Measurements from ENCODE around the gene LHFPL6.

LHFPL6 gene

GRCh38 chr13:39462428-39462827 is 140.6 kb downstream of the LHFPL6 start:
- no peak for DNase-seq (ENCODE audit: low read depth)

DNA sequence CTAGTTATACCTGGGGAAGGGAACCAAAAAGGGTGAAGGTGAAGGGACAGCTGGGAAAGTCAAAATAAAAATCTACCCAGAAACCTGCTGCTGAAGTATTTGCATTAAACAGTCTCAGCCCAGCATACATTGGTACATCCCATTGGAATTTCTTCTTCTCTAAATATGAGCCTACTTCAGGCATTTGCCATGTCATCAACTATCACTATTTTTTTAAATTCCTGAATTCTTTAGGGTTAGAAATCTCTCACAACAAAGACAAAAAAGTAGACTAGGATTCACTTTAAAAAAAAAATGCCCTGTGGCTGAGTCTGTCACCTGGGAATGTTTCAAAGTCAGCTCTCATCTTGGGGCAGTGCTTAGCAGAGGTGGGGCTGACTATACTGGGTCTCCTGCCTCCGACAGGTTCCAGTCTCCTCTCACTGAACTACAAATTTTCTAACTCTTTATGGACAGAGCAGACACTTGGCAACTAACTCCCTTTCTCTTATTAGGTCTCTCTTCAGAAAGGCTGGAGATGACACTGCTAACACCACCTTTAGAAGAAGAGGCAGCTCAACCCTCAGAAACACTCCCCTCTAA is 141.2 kb downstream of the LHFPL6 start:
- DNase-seq (ENCODE audit: low read depth) = no peak

- DNase-seq (ENCODE audit: low read depth) = no peak
Measured at GRCh38 chr13:39457274-39457673, 145.7 kb downstream of the LHFPL6 start.

GRCh38 chr13:39455521-39456175 is 147.3 kb downstream of the LHFPL6 start:
- no peak for DNase-seq (ENCODE audit: low read depth)

- DNase-seq (ENCODE audit: low read depth) = no peak
Measured at GRCh38 chr13:39452834-39453233, 150.2 kb downstream of the LHFPL6 start.

DNA sequence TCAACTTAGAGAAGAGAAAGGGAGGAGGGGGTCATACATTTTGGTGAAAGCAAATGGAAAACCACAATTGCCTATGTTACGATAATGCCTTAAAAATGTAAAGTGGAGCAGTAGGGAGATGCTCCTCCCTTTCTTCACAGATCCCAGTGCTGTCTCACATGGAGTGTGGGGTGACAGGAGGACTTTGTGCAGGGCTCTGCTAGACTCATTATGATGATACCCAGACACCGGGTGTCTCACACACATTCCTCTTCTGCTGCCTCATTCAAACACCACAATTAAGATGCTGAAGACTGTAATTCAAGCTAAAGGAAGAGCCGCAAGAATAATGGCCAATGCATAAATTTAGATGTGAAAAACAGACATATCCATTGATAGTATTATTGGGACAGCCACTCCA is 150.6 kb downstream of the LHFPL6 start:
- DNase-seq (ENCODE audit: low read depth) = no peak

DNA sequence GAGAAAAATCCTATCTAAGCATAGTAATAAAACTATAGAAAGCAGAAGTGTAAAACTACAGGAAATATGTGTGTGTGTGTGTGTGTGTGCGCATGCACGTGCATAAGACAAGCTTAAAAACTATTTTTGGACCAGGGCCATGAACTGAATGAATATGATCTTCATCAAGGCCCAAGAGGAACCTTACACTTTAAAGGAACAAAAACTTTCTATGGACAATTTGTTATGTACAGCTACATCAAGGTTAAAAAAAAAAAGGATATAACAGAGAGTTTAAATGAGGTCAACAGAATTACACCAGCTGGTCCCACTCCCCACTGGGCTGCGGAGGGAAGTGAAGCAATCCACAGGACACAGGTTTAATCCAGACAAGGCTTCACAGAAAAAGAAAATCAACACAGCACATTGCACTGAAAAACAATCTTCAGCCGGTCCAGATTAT is 151.1 kb downstream of the LHFPL6 start:
- DNase-seq (ENCODE audit: low read depth) = no peak

DNA sequence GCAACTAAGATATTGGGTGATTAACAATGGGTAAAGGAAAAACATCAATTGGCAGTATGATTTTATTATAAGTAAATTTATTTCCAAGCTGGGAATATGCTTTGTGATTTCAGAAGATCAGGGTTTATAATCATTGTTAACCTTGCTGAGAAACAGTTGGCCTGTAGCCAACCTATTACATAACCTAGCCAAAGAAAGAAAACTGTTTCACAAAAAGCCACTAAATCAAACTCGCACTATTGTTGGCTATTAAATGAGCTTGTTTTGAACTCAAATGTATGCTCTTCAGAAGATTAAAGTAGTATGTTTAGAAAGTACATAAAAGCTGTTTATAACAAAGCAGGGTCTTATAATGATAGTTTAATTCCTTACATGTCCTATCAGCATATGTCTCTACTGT is 151.7 kb downstream of the LHFPL6 start:
- DNase-seq (ENCODE audit: low read depth) = no peak

GRCh38 chr13:39450176-39450575 is 152.8 kb downstream of the LHFPL6 start:
- no peak for DNase-seq (ENCODE audit: low read depth)

- no peak for DNase-seq (ENCODE audit: low read depth)
Measured at GRCh38 chr13:39448834-39449233, 154.2 kb downstream of the LHFPL6 start.

DNA sequence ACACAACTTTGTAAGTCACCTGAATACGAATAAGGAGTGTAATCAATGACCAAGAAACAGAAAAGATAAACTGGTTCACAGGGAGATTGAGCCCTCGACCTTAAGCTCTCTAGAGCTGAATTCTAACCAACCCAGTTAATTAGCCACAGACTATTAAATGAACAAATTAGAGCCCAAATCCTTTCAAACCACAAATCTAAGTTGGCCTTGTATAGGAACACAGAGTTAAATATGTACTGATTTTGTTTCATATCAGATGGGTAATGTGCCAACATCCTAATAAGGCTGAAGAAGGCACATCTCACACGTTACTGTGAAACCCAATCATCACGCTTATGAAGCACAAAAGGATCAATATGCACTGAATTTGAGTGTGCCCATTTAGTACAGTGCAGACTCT is 156.1 kb downstream of the LHFPL6 start:
- DNase-seq (ENCODE audit: low read depth) = no peak

- no peak for DNase-seq (ENCODE audit: low read depth)
Measured at GRCh38 chr13:39444866-39445265, 158.1 kb downstream of the LHFPL6 start.

DNA sequence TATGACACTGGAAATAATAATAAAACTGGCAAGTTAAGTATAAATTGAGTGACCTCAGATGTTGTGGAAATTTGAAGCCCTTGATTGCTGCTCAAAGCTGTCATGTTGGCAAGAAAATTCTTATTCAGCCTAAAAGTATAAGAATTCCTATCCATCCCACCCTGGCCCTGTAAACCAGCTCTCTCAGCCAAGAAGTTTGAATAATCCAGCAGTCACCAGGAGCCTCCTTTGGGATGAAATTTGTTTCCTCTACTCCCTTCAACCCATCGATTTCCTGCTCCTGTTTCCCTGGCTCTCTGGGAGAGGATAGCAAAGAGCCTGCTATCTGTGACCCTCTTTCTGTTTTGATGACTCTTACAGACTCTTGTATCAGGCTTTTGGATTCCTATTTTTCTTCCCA is 169.3 kb downstream of the LHFPL6 start:
- no peak for DNase-seq (ENCODE audit: low read depth)

- no peak for DNase-seq (ENCODE audit: low read depth)
Measured at GRCh38 chr13:39432196-39432595, 170.8 kb downstream of the LHFPL6 start.

GRCh38 chr13:39422845-39423565 is 180.0 kb downstream of the LHFPL6 start:
- DNase-seq (ENCODE audit: low read depth) = no peak

GRCh38 chr13:39419876-39420275 is 183.1 kb downstream of the LHFPL6 start:
- no peak for DNase-seq (ENCODE audit: low read depth)

DNA sequence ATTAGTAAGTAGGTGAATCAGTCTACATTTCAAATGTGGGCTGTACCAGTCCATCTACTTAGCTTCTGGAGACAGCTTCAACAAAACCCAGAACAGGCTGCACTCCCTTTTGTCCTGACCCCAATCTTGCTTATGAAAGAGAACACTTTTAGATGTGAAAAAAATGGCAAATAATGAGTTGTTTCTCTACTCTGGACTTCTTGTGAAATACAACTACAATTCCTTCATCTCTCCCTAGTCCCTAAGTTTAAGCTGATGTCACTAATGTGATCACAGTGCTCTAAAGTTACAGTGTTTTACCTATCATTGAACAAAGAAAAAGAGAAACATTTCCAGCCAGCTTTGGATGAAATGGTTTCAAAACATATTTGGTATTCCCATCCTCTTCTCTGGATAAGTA is 183.9 kb downstream of the LHFPL6 start:
- DNase-seq (ENCODE audit: low read depth) = no peak

DNA sequence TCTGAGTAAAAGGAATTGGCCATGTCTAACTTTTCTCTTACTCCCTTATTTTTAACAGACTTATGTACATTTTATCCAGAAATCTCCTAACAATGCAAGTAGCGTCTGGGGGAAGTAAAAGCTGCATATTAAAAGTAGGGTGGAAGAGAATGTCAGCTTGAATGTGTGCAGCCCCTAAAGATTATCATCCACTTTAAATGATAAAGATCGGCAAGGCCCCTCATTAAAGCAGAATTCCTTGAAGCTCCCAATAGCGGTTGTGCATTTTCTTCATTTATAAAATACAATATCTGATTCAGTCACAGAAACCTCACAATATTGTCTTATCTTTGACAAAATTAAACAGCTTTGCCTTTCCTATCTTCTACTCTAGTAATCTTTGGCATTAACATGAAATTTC is 184.6 kb downstream of the LHFPL6 start:
- no peak for DNase-seq (ENCODE audit: low read depth)

DNA sequence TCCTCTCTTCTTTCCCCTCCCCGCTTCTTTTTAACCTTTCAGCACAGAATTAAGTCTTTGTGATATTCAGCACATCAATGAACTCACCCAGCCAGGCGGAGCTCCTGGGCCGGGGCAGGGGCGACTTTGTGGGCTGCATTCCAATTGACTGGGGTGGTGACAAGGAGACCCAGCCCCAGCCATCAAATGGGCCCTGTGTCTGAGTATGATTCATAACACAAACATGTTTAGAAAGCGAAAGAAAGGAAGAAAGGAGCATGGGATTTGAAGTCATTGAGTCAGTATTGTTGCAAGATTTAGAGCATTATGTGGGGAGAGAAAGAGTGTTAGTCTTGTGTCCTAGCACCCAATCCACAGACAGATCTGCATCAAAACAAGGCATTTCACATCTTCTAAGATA is 185.3 kb downstream of the LHFPL6 start:
- DNase-seq (ENCODE audit: low read depth) = peak; percentile 60

DNA sequence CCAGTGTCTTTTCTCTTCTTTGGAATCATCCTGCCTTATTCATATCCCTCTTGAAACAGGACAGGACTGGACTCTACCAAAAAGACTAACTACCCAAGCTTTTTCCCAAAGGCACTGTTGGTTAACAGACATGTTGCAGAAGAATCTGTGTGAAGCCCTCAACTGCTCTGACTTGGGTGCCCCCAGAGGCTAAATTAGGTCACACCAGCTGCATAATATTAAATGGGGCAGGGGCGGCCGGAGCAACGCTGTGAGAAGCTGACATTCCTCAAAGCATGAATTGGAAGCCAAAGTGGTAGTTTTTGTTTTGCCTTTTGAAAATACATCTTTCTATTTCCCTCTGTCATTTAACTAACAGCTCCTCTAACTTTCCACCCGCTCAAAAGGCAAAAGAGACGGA is 185.9 kb downstream of the LHFPL6 start:
- no peak for DNase-seq (ENCODE audit: low read depth)

DNA sequence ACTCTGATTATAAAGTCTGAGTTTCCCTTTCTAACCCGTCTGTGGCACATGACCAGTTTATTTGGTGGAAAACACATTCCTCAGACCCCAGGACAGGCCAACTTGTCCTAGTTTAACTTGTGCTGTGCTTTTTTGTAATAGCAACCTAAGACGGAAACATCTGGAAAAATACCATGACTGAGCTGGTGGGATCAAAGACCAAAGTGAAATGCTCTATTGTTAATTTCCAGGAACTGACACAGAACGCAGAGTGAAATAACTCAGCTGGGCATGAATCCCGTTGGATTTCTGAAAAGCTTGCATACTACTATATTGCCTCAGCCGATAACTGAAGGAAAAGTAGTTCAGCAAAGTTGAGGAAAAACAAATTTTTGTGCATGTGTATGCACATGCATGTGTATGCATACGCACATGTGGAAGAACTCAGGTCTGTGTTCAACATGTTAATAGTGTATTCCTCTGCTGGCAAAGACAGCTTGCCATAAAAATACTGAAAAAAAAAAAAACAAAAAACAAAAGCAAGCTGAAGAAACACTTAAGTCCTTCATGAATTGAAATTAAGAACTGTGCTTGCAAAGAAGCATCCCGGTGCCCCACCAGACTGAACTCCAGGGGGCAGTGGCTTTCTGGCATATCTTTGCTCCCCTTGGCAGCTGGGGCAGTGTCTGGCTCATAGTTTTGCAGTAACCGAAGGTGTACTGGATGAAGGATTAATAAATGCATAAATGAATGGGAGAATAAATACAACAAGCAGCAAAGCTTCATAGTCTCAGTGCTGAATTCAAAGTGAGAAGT is 187.8 kb downstream of the LHFPL6 start:
- DNase-seq (ENCODE audit: low read depth) = no peak

GRCh38 chr13:39414339-39414738 is 188.7 kb downstream of the LHFPL6 start:
- no peak for DNase-seq (ENCODE audit: low read depth)

DNA sequence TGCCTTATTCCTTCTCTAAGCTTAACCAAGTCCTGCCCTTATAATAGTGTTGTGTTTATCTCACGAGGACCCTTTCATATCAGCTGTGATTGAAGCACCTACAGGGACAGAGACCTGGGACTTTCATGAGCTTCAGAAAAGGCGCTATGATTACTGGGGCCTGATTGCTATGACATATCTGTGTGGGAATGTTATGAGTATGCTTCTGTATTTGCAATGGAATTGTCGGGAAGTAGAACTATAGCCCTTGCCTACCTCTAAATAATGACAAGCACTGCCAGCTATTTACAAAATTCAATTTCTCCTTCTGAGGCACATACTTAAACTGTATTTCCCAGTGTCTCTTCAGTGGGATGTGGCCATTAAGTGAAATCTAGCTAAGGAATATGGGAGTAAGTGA is 191.5 kb downstream of the LHFPL6 start:
- no peak for DNase-seq (ENCODE audit: low read depth)

All from non-pigmented ciliary epithelial cell (primary cell).